Body of pancreas (tissue), 4 donors: ENCODE results near the gene PFKFB2.

ENCODE experiments used
- CTCF ChIP-seq, 7 experiments: fragments of 450-650 bp in 4 of 7; fragments of 200-600 bp in 3 of 7; sonication (generic) in 3 of 7; IDR thresholded peaks; one replicate each; pipeline ENCODE4 v1.5.1; 2016 to 2019; ENCODE audit warnings: antibody characterized with exemption in 7 of 7
- POLR2A ChIP-seq, 3 donors: fragments of 450-650 bp; IDR thresholded peaks; one replicate each; pipeline ENCODE4 v1.6.1; 2016; ENCODE audit warnings: antibody characterized with exemption in 3 of 3, mild to moderate bottlenecking in 2 of 3

- TF ChIP-seq CTCF (IDR thresholded peaks at IDR 0.05) (no peak), POLR2A (IDR thresholded peaks at IDR 0.05) (no peak)
These were observed 6.1 kb downstream of the PFKFB2 start for GRCh38 chr1:207058878-207059867.
